ENCODE results near the gene DNM3.

The DNM3 gene

GRCh38 chr1:172322219-172323061 lies 481.1 kb downstream of the DNM3 start (continued):
- 0 out of 2 replicates have a peak, but pooled peaks have one; percentile 55 for TF ChIP-seq ZNF362 (tag by site-specific recombination; IDR thresholded peaks at IDR 0.05)
- 0 out of 2 replicates have a peak, but pooled peaks have one; percentile 26 for TF ChIP-seq ZNF561 (tag by site-specific recombination; IDR thresholded peaks at IDR 0.05; ENCODE audit: borderline replicate concordance)
- TF ChIP-seq HOXD13 (CRISPR knock-in tag; IDR thresholded peaks at IDR 0.05; ENCODE audit: borderline replicate concordance): no peak
- peak; percentile 64 for TF ChIP-seq PRDM10 (tag by site-specific recombination; IDR thresholded peaks at IDR 0.05)
- no peak for TF ChIP-seq ZNF132 (tag by site-specific recombination; IDR thresholded peaks at IDR 0.05; ENCODE audit: borderline replicate concordance)
- no peak for TF ChIP-seq ELK4 (IDR thresholded peaks at IDR 0.05; ENCODE audit: borderline replicate concordance, low read depth, low read length)
- 0 out of 2 replicates have a peak, but pooled peaks have one; percentile 19 for TF ChIP-seq GLIS1 (tag by site-specific recombination; IDR thresholded peaks at IDR 0.05)
- no peak for TF ChIP-seq ZNF488 (tag by site-specific recombination; IDR thresholded peaks at IDR 0.05)
- TF ChIP-seq ZNF354C (tag by site-specific recombination; IDR thresholded peaks at IDR 0.05; ENCODE audit: borderline replicate concordance, low read depth): no peak
- peak; percentile 62; the same call in 1 of the 2 replicates for TF ChIP-seq ZNF843 (tag by site-specific recombination; IDR thresholded peaks at IDR 0.05)
- no peak for TF ChIP-seq ZNF341 (tag by site-specific recombination; IDR thresholded peaks at IDR 0.05; ENCODE audit: low read depth)
- peak; percentile 53; the same call in 1 of the 2 replicates for TF ChIP-seq ZFP69B (tag by site-specific recombination; IDR thresholded peaks at IDR 0.05)
- TF ChIP-seq ZNF580 (tag by site-specific recombination; IDR thresholded peaks at IDR 0.05): peak; percentile 52; the same call in 1 of the 2 replicates
- no peak for TF ChIP-seq ZNF214 (tag by site-specific recombination; IDR thresholded peaks at IDR 0.05; ENCODE audit: borderline replicate concordance)
- TF ChIP-seq ZBTB21 (tag by site-specific recombination; IDR thresholded peaks at IDR 0.05): peak; percentile 37; the same call in 1 of the 2 replicates
- peak; percentile 26; the same call in 1 of the 2 replicates for TF ChIP-seq ZIC2 (tag by site-specific recombination; IDR thresholded peaks at IDR 0.05)
- TF ChIP-seq SP7 (tag by site-specific recombination; IDR thresholded peaks at IDR 0.05): peak; percentile 84
- TF ChIP-seq KLF17 (tag by site-specific recombination; IDR thresholded peaks at IDR 0.05): no peak
- peak; percentile 42; the same call in 1 of the 2 replicates for TF ChIP-seq ZNF664 (tag by site-specific recombination; IDR thresholded peaks at IDR 0.05)
- no peak for TF ChIP-seq MEIS1 (CRISPR knock-in tag; IDR thresholded peaks at IDR 0.05; ENCODE audit: borderline replicate concordance)
- TF ChIP-seq ZNF280D (tag by site-specific recombination; IDR thresholded peaks at IDR 0.05): 0 out of 2 replicates have a peak, but pooled peaks have one; percentile 6
- TF ChIP-seq SCRT2 (tag by site-specific recombination; IDR thresholded peaks at IDR 0.05): 0 out of 2 replicates have a peak, but pooled peaks have one; percentile 23
- peak; percentile 68; the same call in 1 of the 2 replicates for TF ChIP-seq ZNF335 (tag by site-specific recombination; conservative IDR thresholded peaks at IDR 0.05)
- TF ChIP-seq ZNF18 (tag by site-specific recombination; IDR thresholded peaks at IDR 0.05): no peak
- peak; percentile 76 for TF ChIP-seq ZFHX2 (tag by site-specific recombination; conservative IDR thresholded peaks at IDR 0.05)
